ENCODE measurements around the gene SEC22B.
"Not testable (repeated sequence)": the region's sequence is repeated elsewhere in the genome, so short reads cannot be mapped to it uniquely, and the experiment has no call there.

- TF ChIP-seq CTCF (IDR thresholded peaks at IDR 0.05; ENCODE audit: borderline replicate concordance, extremely low read depth, low read length, poor library complexity, severe bottlenecking); EZH2 (IDR thresholded peaks at IDR 0.05; ENCODE audit: borderline replicate concordance, low read depth, low read length, severe bottlenecking): not testable (repeated sequence)
Measured at GRCh38 chr1:120144626-120145025, 31.7 kb downstream of the SEC22B start.
